IPS-18c (cell line): ENCODE measurements around the gene TENM4.

Experiments used
- H3K4me3 ChIP-seq: 2 replicates; pipeline ENCODE4 v1.7.0; 2013; ENCODE audit warnings: low read depth, mild to moderate bottlenecking, low read length, moderate library complexity; ENCODE audit not compliant: insufficient read depth
- H3K9me3 ChIP-seq: one replicate; pipeline ENCODE4 v1.6.1; 2013; ENCODE audit warnings: mild to moderate bottlenecking, low read length, moderate library complexity; ENCODE audit not compliant: control insufficient read depth, insufficient read depth

Gene TENM4

GRCh38 chr11:79440571-79441460 is at the start of gene TENM4:
TSS of gene TENM4 (minus strand) at chr11:79441030. CDS start at chr11:79069944, 371,086 bp downstream.
- H3K4me3 ChIP-seq, result peak within 1 kb of the TSS; percentile 77

GRCh38 chr11:79488286-79488685 is 47.5 kb upstream of the TENM4 start:
- Histone ChIP-seq H3K4me3 (no peak overlapping the region), H3K9me3 (no peaks in the 10 kb centered on the region)

More at GRCh38 chr11:79440571-79441460, at the start of gene TENM4:
- H3K9me3 ChIP-seq, result no peaks in the 10 kb centered on the region

GRCh38 chr11:79487412-79487811 is 46.6 kb upstream of the TENM4 start:
- no peak overlapping the region for H3K4me3 ChIP-seq

GRCh38 chr11:79486242-79486984 is 45.6 kb upstream of the TENM4 start:
- Histone ChIP-seq H3K4me3 (no peak overlapping the region), H3K9me3 (no peaks in the 10 kb centered on the region)

More at GRCh38 chr11:79487412-79487811, 46.6 kb upstream of the TENM4 start:
- no peaks in the 10 kb centered on the region for H3K9me3 ChIP-seq

- no peak overlapping the region; the same call in 1 of the 2 replicates for H3K4me3 ChIP-seq
- H3K9me3 ChIP-seq, result no peaks in the 10 kb centered on the region
These were observed 44.9 kb upstream of the TENM4 start for GRCh38 chr11:79485694-79486093.

- H3K4me3 ChIP-seq, result no peak overlapping the region
- no peaks in the 10 kb centered on the region for H3K9me3 ChIP-seq
These were observed 44.0 kb upstream of the TENM4 start for GRCh38 chr11:79484872-79485271.

- Histone ChIP-seq H3K9me3 (no peaks in the 10 kb centered on the region), H3K4me3 (no peak overlapping the region)
These were observed 42.0 kb upstream of the TENM4 start for GRCh38 chr11:79482800-79483199.

- no peaks in the 10 kb centered on the region for H3K9me3 ChIP-seq
- no peak overlapping the region for H3K4me3 ChIP-seq
These were observed 41.0 kb upstream of the TENM4 start for GRCh38 chr11:79481795-79482194.

GRCh38 chr11:79480864-79481263 is 40.0 kb upstream of the TENM4 start:
- no peak overlapping the region for H3K4me3 ChIP-seq
- H3K9me3 ChIP-seq, result peaks cover 2% of the 10 kb centered on the region

- Histone ChIP-seq H3K9me3 (peaks cover 4% of the 10 kb centered on the region), H3K4me3 (peak overlapping the region; percentile 32; the same call in 1 of the 2 replicates)
These were observed 32.1 kb upstream of the TENM4 start for GRCh38 chr11:79472819-79473529.

GRCh38 chr11:79471071-79471844 is 30.4 kb upstream of the TENM4 start:
- Histone ChIP-seq H3K4me3 (no peak overlapping the region), H3K9me3 (peaks cover 4% of the 10 kb centered on the region)

GRCh38 chr11:79470161-79470560 is 29.3 kb upstream of the TENM4 start:
- H3K4me3 ChIP-seq, result no peak overlapping the region
- H3K9me3 ChIP-seq, result no peaks in the 10 kb centered on the region

GRCh38 chr11:79467761-79468160 is 26.9 kb upstream of the TENM4 start:
- no peak overlapping the region for H3K4me3 ChIP-seq

GRCh38 chr11:79466411-79466810 is 25.6 kb upstream of the TENM4 start:
- Histone ChIP-seq H3K9me3 (no peaks in the 10 kb centered on the region), H3K4me3 (no peak overlapping the region)

More at GRCh38 chr11:79467761-79468160, 26.9 kb upstream of the TENM4 start:
- H3K9me3 ChIP-seq, result no peaks in the 10 kb centered on the region

- Histone ChIP-seq H3K9me3 (no peaks in the 10 kb centered on the region), H3K4me3 (no peak overlapping the region)
These were observed 24.3 kb upstream of the TENM4 start for GRCh38 chr11:79465160-79465559.

GRCh38 chr11:79461666-79462645 is 21.1 kb upstream of the TENM4 start:
- Histone ChIP-seq H3K4me3 (no peak overlapping the region), H3K9me3 (no peaks in the 10 kb centered on the region)
